Measurements from ENCODE around the gene DEFB113.

- TF ChIP-seq EZH2 (IDR thresholded peaks at IDR 0.05) (no peak), POLR2AphosphoS5 (IDR thresholded peaks at IDR 0.05; ENCODE audit: borderline replicate concordance, low read depth, low read length) (no peak)
These were observed 31.6 kb downstream of the DEFB113 start for GRCh38 chr6:49937811-49938210.

Data from SK-N-MC (cell line).